ENCODE measurements around the gene SNX17. TPM values are rescaled to one million over a fixed set of nuclear protein-coding genes. Genes with fewer than 3 reads are reported as not detected.
A peak's percentile ranks its signal among the peaks of the same experiment; 100 is the strongest.

Gene SNX17
- total and polyA plus RNA-seq, 2 of the 13 experiments (the other 11 are each of a cell fraction or from before 2014, with no cell fraction given): 75.0 to 109 TPM

- TF ChIP-seq ZNF609 (CRISPR knock-in tag; IDR thresholded peaks at IDR 0.05; ENCODE audit: borderline replicate concordance): peak; percentile 53
- TF ChIP-seq KDM3A (CRISPR knock-in tag; IDR thresholded peaks at IDR 0.05; ENCODE audit: low read depth): peak; percentile 97
- TF ChIP-seq SNRNP70 (IDR thresholded peaks at IDR 0.05; ENCODE audit: low read depth, low read length): no peak
- TF ChIP-seq IKZF1 (IDR thresholded peaks at IDR 0.05): no peak
- no peak; the same call in 1 of the 2 replicates for TF ChIP-seq NFIB (CRISPR knock-in tag; IDR thresholded peaks at IDR 0.05; ENCODE audit: borderline replicate concordance)
- peak; percentile 68 for TF ChIP-seq ZNF703 (CRISPR knock-in tag; IDR thresholded peaks at IDR 0.05; ENCODE audit: borderline replicate concordance)
- peak; percentile 69 for TF ChIP-seq ZNF678 (CRISPR knock-in tag; IDR thresholded peaks at IDR 0.05)
- TF ChIP-seq MYC (CRISPR knock-in tag; IDR thresholded peaks at IDR 0.05; ENCODE audit: borderline replicate concordance): peak; percentile 98
- TF ChIP-seq ZNF580 (CRISPR knock-in tag; IDR thresholded peaks at IDR 0.05; ENCODE audit: borderline replicate concordance, low read depth): peak; percentile 97; the same call in 1 of the 2 replicates
- peak; percentile 89 for TF ChIP-seq ZNF792 (CRISPR knock-in tag; IDR thresholded peaks at IDR 0.05)
- no peak; the same call in 1 of the 2 replicates for TF ChIP-seq GZF1 (CRISPR knock-in tag; IDR thresholded peaks at IDR 0.05)
- TF ChIP-seq ZNF75D (CRISPR knock-in tag; IDR thresholded peaks at IDR 0.05; ENCODE audit: borderline replicate concordance): no peak
- TF ChIP-seq TEAD2 (CRISPR knock-in tag; IDR thresholded peaks at IDR 0.05): peak; percentile 61; the same call in 1 of the 2 replicates
- TF ChIP-seq CREBL2 (CRISPR knock-in tag; IDR thresholded peaks at IDR 0.05; ENCODE audit: borderline replicate concordance): no peak; the same call in 1 of the 2 replicates
- TF ChIP-seq ZNF224 (CRISPR knock-in tag; IDR thresholded peaks at IDR 0.05): peak; percentile 76; the same call in 1 of the 2 replicates
- TF ChIP-seq KMT2A (CRISPR knock-in tag; IDR thresholded peaks at IDR 0.05): peak; percentile 93
- peak; percentile 82; the same call in 1 of the 2 replicates for TF ChIP-seq ZNF253 (CRISPR knock-in tag; IDR thresholded peaks at IDR 0.05; ENCODE audit: borderline replicate concordance)
- TF ChIP-seq SAP130 (CRISPR knock-in tag; IDR thresholded peaks at IDR 0.05; ENCODE audit: low read depth): peak; percentile 97
- peak; percentile 69 for TF ChIP-seq ZNF263 (CRISPR knock-in tag; IDR thresholded peaks at IDR 0.05)
- no peak for TF ChIP-seq TRIM22 (IDR thresholded peaks at IDR 0.05)
- peak; percentile 66; the same call in 1 of the 2 replicates for TF ChIP-seq ZNF780A (CRISPR knock-in tag; IDR thresholded peaks at IDR 0.05)
- peak; percentile 88 for TF ChIP-seq ZNF337 (CRISPR knock-in tag; IDR thresholded peaks at IDR 0.05; ENCODE audit: borderline replicate concordance, low read depth)
- TF ChIP-seq ZNF577 (CRISPR knock-in tag; IDR thresholded peaks at IDR 0.05; ENCODE audit: borderline replicate concordance, low read depth): peak; percentile 72; the same call in 1 of the 2 replicates
- TF ChIP-seq RARA (CRISPR knock-in tag; IDR thresholded peaks at IDR 0.05): peak; percentile 28
- no peak for TF ChIP-seq FOXK2 (IDR thresholded peaks at IDR 0.05)
Measured at GRCh38 chr2:27370026-27370815, at the start of gene SNX17, which contains the start of gene EIF2B4 (continued).

Data from HepG2 (cell line).